ENCODE measurements around the gene CTNND2. TPM values are rescaled to one million over a fixed set of nuclear protein-coding genes. Genes with fewer than 3 reads are reported as not detected.

CTNND2 gene
- total and polyA plus RNA-seq, 10 of the 15 experiments (the other 5 are each of a cell fraction or from before 2014, with no cell fraction given) = 0.02 to 0.16 (median 0.04) TPM; not detected in 7

- BruUV-seq (replicated peaks) = no TSS peak
- SMC1A ChIA-PET (ENCODE audit: uncharacterized antibody, unreplicated experiment) = no interaction called here
- no peak for DNase-seq (ENCODE audit: low read depth, low spot score)
- Histone ChIP-seq H3K9me3 (replicated peaks; ENCODE audit: control insufficient read depth, insufficient read depth, low read length) (no peaks in the 10 kb centered on the region), H3K79me2 (ENCODE audit: control insufficient read depth, insufficient read depth, low read length) (no peaks in the 10 kb centered on the region), H3K4me3 (no peak overlapping the region), H3K4me1 (ENCODE audit: control insufficient read depth, insufficient read depth, low read length) (no peaks in the 10 kb centered on the region), H3K36me3 (ENCODE audit: control insufficient read depth in 2 of 2, insufficient read depth in 2 of 2, low read length in 1 of 2) (no peaks in the 10 kb centered on the region), H3K27me3 (replicated peaks in 1 of 2; ENCODE audit: control insufficient read depth in 2 of 2, insufficient read depth in 2 of 2, low read length in 1 of 2) (no peaks in the 10 kb centered on the region), H4K20me1 (ENCODE audit: control insufficient read depth, insufficient read depth) (no peaks in the 10 kb centered on the region), H3K4me2 (ENCODE audit: control insufficient read depth, insufficient read depth) (no peak overlapping the region), H3K9ac (ENCODE audit: control insufficient read depth, insufficient read depth, low read length) (no peak overlapping the region), H3K27ac (ENCODE audit: control insufficient read depth, insufficient read depth) (no peak overlapping the region), H2AFZ (ENCODE audit: control insufficient read depth, low read depth, low read length) (no peak overlapping the region)
- TF ChIP-seq STAT1 (conservative IDR thresholded peaks at IDR 0.05) (no peak), WRNIP1 (IDR thresholded peaks at IDR 0.05; ENCODE audit: borderline replicate concordance, low read depth, low read length) (no peak), NKRF (conservative IDR thresholded peaks at IDR 0.05) (no peak), MTA2 (IDR thresholded peaks at IDR 0.05; ENCODE audit: low read depth) (no peak), E2F8 (IDR thresholded peaks at IDR 0.05; ENCODE audit: low read depth, partially characterized antibody) (no peak)
- CTCF ChIA-PET = no interaction called here
- ATAC-seq = no peak
- POLR2A ChIA-PET = no interaction called here
- intact Hi-C loops (cut with micrococcal nuclease; ENCODE audit: unreplicated experiment) = no loop called here
- RAD21 ChIA-PET (ENCODE audit: unreplicated experiment) = no interaction called here
- FAIRE-seq = no peak
- 21% methylated on average over 5 of the region's 5 CpGs for WGBS (ENCODE audit: insufficient coverage, insufficient replicate concordance, low lambda C conversion rate, missing lambda C conversion rate)
- in situ Hi-C loops (cut with MboI) = no loop called here
Measured at GRCh38 chr5:11854936-11855335, 49.3 kb downstream of the CTNND2 start.

Measured in GM12878 (cell line).